ENCODE measurements around the gene ANGEL2. TPM values are rescaled to one million over a fixed set of nuclear protein-coding genes. Genes with fewer than 3 reads are reported as not detected.

ANGEL2 gene
- total RNA-seq, 1 donor from 2014 or later: 36.6 TPM

- Histone ChIP-seq H3K36me3 (no peaks in the 10 kb centered on the region), H3K9me3 (no peaks in the 10 kb centered on the region), H3K27ac (no peak overlapping the region), H3K4me3 (no peak overlapping the region), H3K4me1 (peaks cover 12% of the 10 kb centered on the region), H3K27me3 (ENCODE audit: low read depth) (peaks cover 26% of the 10 kb centered on the region)
- intact Hi-C loops (cut with DNase I): no loop called here
- ATAC-seq (no peak), DNase-seq (no peak)
- TF ChIP-seq CTCF (IDR thresholded peaks at IDR 0.05): no peak
These were observed 68.8 kb downstream of the ANGEL2 start for GRCh38 chr1:212946872-212947271.

- intact Hi-C loops (cut with DNase I): no loop called here
- Histone ChIP-seq H3K27ac (no peak overlapping the region), H3K36me3 (no peaks in the 10 kb centered on the region), H3K9me3 (no peaks in the 10 kb centered on the region), H3K27me3 (ENCODE audit: low read depth) (peaks cover 16% of the 10 kb centered on the region), H3K4me1 (peaks cover 7% of the 10 kb centered on the region), H3K4me3 (no peak overlapping the region)
- no peak for DNase-seq
- ATAC-seq: no peak
- no peak for TF ChIP-seq CTCF (IDR thresholded peaks at IDR 0.05)
These were observed 70.1 kb downstream of the ANGEL2 start for GRCh38 chr1:212945463-212946160.

GRCh38 chr1:212945056-212945455 is 70.6 kb downstream of the ANGEL2 start:
- no peak for DNase-seq
- Histone ChIP-seq H3K9me3 (no peaks in the 10 kb centered on the region), H3K27me3 (ENCODE audit: low read depth) (peaks cover 13% of the 10 kb centered on the region), H3K27ac (no peak overlapping the region), H3K4me3 (no peak overlapping the region), H3K4me1 (peaks cover 5% of the 10 kb centered on the region), H3K36me3 (no peaks in the 10 kb centered on the region)
- intact Hi-C loops (cut with DNase I): no loop called here
- TF ChIP-seq CTCF (IDR thresholded peaks at IDR 0.05): no peak
- ATAC-seq: no peak

GRCh38 chr1:212944229-212944901 is 71.3 kb downstream of the ANGEL2 start:
- no peaks in the 10 kb centered on the region for H3K9me3 ChIP-seq
- H3K27me3 ChIP-seq (ENCODE audit: low read depth): peaks cover 6% of the 10 kb centered on the region
- DNase-seq (no peak), ATAC-seq (no peak)
- H3K27ac ChIP-seq: no peak overlapping the region
- intact Hi-C loops (cut with DNase I): no loop called here
- H3K36me3 ChIP-seq: no peaks in the 10 kb centered on the region
- TF ChIP-seq CTCF (IDR thresholded peaks at IDR 0.05): no peak
- no peak overlapping the region for H3K4me3 ChIP-seq
- H3K4me1 ChIP-seq: no peaks in the 10 kb centered on the region

- DNase-seq (no peak), ATAC-seq (no peak)
- no peaks in the 10 kb centered on the region for H3K27me3 ChIP-seq (ENCODE audit: low read depth)
- H3K27ac ChIP-seq: no peak overlapping the region
- no peak for TF ChIP-seq CTCF (IDR thresholded peaks at IDR 0.05)
- H3K36me3 ChIP-seq: no peaks in the 10 kb centered on the region
- no peak overlapping the region for H3K4me3 ChIP-seq
- intact Hi-C loops (cut with DNase I): no loop called here
- H3K4me1 ChIP-seq: no peaks in the 10 kb centered on the region
- no peaks in the 10 kb centered on the region for H3K9me3 ChIP-seq
These were observed 72.3 kb downstream of the ANGEL2 start for GRCh38 chr1:212943393-212943710.
